Activated T-cell treated with anti-CD3 and anti-CD28 coated beads, Interleukin-2, amount 50 U/mL, for 48 hours (primary cell): Measurements from ENCODE around the gene POU5F1.
A peak's percentile ranks its signal among the peaks of the same experiment; 100 is the strongest.

ENCODE experiments used
- DNase-seq, 2 experiments: peaks; one replicate each; pipeline ENCODE4 v3.0.0-alpha.2; 2020

The POU5F1 gene

GRCh38 chr6:31138982-31139381 lies 31.5 kb downstream of the POU5F1 start, which contains the start of gene PSORS1C2:
TSS of gene PSORS1C2 (minus strand) at chr6:31139066. CDS start at chr6:31139026, 40 bp downstream.
- no peak for DNase-seq

GRCh38 chr6:31135710-31136109 lies 34.8 kb downstream of the POU5F1 start:
- DNase-seq: no peak

GRCh38 chr6:31132806-31133205 lies 37.7 kb downstream of the POU5F1 start:
- no peak for DNase-seq

- no peak for DNase-seq
Observed at GRCh38 chr6:31131595-31131994, 38.9 kb downstream of the POU5F1 start.

GRCh38 chr6:31130751-31131150 lies 39.7 kb downstream of the POU5F1 start:
- DNase-seq: no peak

- DNase-seq: no peak
Observed at GRCh38 chr6:31129130-31129529, 41.4 kb downstream of the POU5F1 start.

- peak; percentile 84 to 85 for DNase-seq
Observed at GRCh38 chr6:31128093-31128676, 42.3 kb downstream of the POU5F1 start.

GRCh38 chr6:31126396-31127175 lies 43.9 kb downstream of the POU5F1 start:
- DNase-seq: no peak

- no peak for DNase-seq
Observed at GRCh38 chr6:31125586-31126363, 44.7 kb downstream of the POU5F1 start.

GRCh38 chr6:31125162-31125561 lies 45.3 kb downstream of the POU5F1 start:
- DNase-seq: no peak

GRCh38 chr6:31122791-31123706 lies 47.4 kb downstream of the POU5F1 start:
- DNase-seq: no peak

GRCh38 chr6:31121131-31121790 lies 49.2 kb downstream of the POU5F1 start:
- no peak for DNase-seq

GRCh38 chr6:31120151-31120915 lies 50.1 kb downstream of the POU5F1 start, which contains the start of gene CDSN:
TSS of gene CDSN (minus strand) at chr6:31120446. CDS start at chr6:31120419, 27 bp downstream.
- no peak for DNase-seq

GRCh38 chr6:31118178-31118577 lies 52.3 kb downstream of the POU5F1 start:
- no peak for DNase-seq

- DNase-seq: no peak
Observed at GRCh38 chr6:31116661-31117385, 53.7 kb downstream of the POU5F1 start.

GRCh38 chr6:31115941-31116560 lies 54.4 kb downstream of the POU5F1 start:
- no peak for DNase-seq

GRCh38 chr6:31114970-31115849 lies 55.3 kb downstream of the POU5F1 start:
- no peak for DNase-seq

- DNase-seq: no peak
Observed at GRCh38 chr6:31114541-31114878, 56.0 kb downstream of the POU5F1 start, which contains the start of gene PSORS1C1. TSS of gene PSORS1C1 (plus strand) at chr6:31114800. CDS start at chr6:31129633, 14,833 bp downstream.
